HEK293 (cell line): Measurements from ENCODE around the gene ESPNL.

ENCODE experiments used
- GLI4 ChIP-seq: fragments of 450-650 bp; formaldehyde crosslinking; IDR thresholded peaks from 2 replicates; pipeline ENCODE4 v1.5.1; 2016; ENCODE audit warnings: missing biosample characterization, missing genetic modification characterization
- GLIS1 ChIP-seq: fragments of 450-650 bp; formaldehyde crosslinking; IDR thresholded peaks from 2 replicates; pipeline ENCODE4 v1.5.1; 2016; ENCODE audit warnings: missing biosample characterization, missing genetic modification characterization
- SETDB1 ChIP-seq: IDR thresholded peaks from one replicate; pipeline ENCODE4 v1.6.1; 2017; ENCODE audit warnings: mild to moderate bottlenecking, low read length, moderate library complexity, mixed read lengths; ENCODE audit not compliant: insufficient read length
- ZNF121 ChIP-seq: fragments of 450-650 bp; formaldehyde crosslinking; IDR thresholded peaks from 2 replicates; pipeline ENCODE4 v1.5.1; 2016; ENCODE audit warnings: missing biosample characterization, missing genetic modification characterization
- ZNF19 ChIP-seq: fragments of 450-650 bp; formaldehyde crosslinking; IDR thresholded peaks from 2 replicates; pipeline ENCODE4; 2016; ENCODE audit warnings: missing biosample characterization, missing genetic modification characterization, low read depth
- ZNF221 ChIP-seq: fragments of 450-650 bp; formaldehyde crosslinking; IDR thresholded peaks from 2 replicates; pipeline ENCODE4 v1.5.1; 2017; ENCODE audit warnings: missing biosample characterization, missing genetic modification characterization, borderline replicate concordance
- ZNF274 ChIP-seq, 2 experiments: fragments of 200-500 bp in 1 of 2; fragments of 450-650 bp in 1 of 2; sonication (Bioruptor generic) in 1 of 2; formaldehyde crosslinking in 1 of 2; IDR thresholded peaks; 2 replicates each; pipeline versions ENCODE4 v1.5.1 to v1.6.1; 2014 to 2016; ENCODE audit warnings: borderline replicate concordance in 1 of 2, inconsistent platforms in 1 of 2, low read length in 1 of 2, missing biosample characterization in 1 of 2, missing genetic modification characterization in 1 of 2
- ZNF37A ChIP-seq: fragments of 450-650 bp; IDR thresholded peaks from 2 replicates; pipeline ENCODE4 v1.5.1; 2018; ENCODE audit warnings: missing biosample characterization, missing genetic modification characterization
- ZNF830 ChIP-seq: fragments of 450-650 bp; IDR thresholded peaks from 2 replicates; pipeline ENCODE4 v1.5.0; 2018; ENCODE audit warnings: missing biosample characterization, missing genetic modification characterization, low read depth, mild to moderate bottlenecking, moderate library complexity
- TF ChIP-seq, protein P1 (sequence below): fragments of 450-650 bp; formaldehyde crosslinking; IDR thresholded peaks from 2 replicates; pipeline ENCODE4 v1.5.1; 2016; ENCODE audit warnings: missing biosample characterization, missing genetic modification characterization
- TF ChIP-seq, protein P2 (sequence below): fragments of 450-650 bp; formaldehyde crosslinking; IDR thresholded peaks from 2 replicates; pipeline ENCODE4 v1.5.1; 2016; ENCODE audit warnings: missing biosample characterization, missing genetic modification characterization

DNA sequence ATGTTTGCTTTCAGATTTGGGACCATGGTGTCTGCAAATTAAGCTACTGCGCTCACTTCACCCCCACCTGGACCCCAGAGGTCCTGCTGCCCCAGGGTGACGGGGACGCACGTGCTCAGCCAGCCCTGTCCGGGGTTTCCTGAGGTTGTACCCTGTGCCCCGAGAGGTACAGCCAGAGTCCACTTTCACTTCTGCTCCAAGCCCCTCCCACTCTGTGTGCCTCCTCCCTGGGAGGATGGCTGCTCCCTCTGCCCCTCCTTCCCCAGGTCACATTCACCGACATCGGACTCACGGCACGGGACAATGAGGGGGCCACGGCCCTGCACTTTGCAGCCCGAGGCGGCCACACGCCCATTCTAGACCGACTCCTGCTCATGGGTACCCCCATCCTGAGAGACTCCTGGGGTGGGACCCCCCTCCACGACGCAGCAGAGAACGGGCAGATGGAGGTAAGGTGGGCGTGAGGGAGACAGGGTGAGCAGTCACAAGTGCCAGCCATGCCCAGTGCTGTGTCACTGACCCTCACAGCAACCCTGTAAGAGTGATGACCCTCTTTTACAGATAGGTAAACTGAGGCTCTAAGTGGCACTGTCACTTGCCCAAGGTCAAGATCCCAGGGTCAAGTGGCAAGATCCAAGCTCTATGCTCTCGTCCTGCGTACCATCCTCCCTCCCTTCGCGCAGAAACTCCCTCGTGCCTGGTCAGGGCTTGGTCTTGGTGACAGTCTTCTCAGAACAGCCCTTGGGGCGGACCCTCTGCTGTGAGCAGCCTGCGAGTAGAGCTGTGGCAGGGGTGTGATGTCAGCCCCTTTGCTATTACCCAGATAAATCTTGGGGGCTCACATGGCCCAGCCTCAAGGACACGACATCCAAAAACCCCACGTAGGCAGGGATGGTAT lies 7.6 kb downstream of the ESPNL start:
- no peak for TF ChIP-seq ZNF19 (tag by site-specific recombination)
- TF ChIP-seq, protein P1, sequence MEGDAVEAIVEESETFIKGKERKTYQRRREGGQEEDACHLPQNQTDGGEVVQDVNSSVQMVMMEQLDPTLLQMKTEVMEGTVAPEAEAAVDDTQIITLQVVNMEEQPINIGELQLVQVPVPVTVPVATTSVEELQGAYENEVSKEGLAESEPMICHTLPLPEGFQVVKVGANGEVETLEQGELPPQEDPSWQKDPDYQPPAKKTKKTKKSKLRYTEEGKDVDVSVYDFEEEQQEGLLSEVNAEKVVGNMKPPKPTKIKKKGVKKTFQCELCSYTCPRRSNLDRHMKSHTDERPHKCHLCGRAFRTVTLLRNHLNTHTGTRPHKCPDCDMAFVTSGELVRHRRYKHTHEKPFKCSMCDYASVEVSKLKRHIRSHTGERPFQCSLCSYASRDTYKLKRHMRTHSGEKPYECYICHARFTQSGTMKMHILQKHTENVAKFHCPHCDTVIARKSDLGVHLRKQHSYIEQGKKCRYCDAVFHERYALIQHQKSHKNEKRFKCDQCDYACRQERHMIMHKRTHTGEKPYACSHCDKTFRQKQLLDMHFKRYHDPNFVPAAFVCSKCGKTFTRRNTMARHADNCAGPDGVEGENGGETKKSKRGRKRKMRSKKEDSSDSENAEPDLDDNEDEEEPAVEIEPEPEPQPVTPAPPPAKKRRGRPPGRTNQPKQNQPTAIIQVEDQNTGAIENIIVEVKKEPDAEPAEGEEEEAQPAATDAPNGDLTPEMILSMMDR (tag by site-specific recombination) = no peak
- TF ChIP-seq ZNF121 (tag by site-specific recombination) = no peak
- no peak for TF ChIP-seq ZNF274 (IDR thresholded peaks at IDR 0.05; ENCODE audit: low read length)
- TF ChIP-seq ZNF274 (tag by site-specific recombination; IDR thresholded peaks at IDR 0.05; ENCODE audit: borderline replicate concordance) = no peak
- TF ChIP-seq ZNF221 (tag by site-specific recombination) = no peak
- TF ChIP-seq GLIS1 (tag by site-specific recombination) = no peak
- TF ChIP-seq, protein P2, sequence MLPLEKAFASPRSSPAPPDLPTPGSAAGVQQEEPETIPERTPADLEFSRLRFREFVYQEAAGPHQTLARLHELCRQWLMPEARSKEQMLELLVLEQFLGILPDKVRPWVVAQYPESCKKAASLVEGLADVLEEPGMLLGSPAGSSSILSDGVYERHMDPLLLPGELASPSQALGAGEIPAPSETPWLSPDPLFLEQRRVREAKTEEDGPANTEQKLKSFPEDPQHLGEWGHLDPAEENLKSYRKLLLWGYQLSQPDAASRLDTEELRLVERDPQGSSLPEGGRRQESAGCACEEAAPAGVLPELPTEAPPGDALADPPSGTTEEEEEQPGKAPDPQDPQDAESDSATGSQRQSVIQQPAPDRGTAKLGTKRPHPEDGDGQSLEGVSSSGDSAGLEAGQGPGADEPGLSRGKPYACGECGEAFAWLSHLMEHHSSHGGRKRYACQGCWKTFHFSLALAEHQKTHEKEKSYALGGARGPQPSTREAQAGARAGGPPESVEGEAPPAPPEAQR (tag by site-specific recombination) = no peak
- TF ChIP-seq ZNF37A (tag by site-specific recombination) = no peak
- no peak for TF ChIP-seq GLI4 (tag by site-specific recombination)
- TF ChIP-seq ZNF830 (tag by site-specific recombination) = no peak
- no peak for TF ChIP-seq SETDB1
